Fibroblast of skin of left biceps (primary cell): Measurements from ENCODE around the gene MYCBPAP.

Source experiments
- DNase-seq, 2 experiments: peaks; one replicate each; pipeline ENCODE4 v3.0.0-alpha.2; 2013; ENCODE audit warnings: low read depth in 2 of 2

Gene MYCBPAP

DNA sequence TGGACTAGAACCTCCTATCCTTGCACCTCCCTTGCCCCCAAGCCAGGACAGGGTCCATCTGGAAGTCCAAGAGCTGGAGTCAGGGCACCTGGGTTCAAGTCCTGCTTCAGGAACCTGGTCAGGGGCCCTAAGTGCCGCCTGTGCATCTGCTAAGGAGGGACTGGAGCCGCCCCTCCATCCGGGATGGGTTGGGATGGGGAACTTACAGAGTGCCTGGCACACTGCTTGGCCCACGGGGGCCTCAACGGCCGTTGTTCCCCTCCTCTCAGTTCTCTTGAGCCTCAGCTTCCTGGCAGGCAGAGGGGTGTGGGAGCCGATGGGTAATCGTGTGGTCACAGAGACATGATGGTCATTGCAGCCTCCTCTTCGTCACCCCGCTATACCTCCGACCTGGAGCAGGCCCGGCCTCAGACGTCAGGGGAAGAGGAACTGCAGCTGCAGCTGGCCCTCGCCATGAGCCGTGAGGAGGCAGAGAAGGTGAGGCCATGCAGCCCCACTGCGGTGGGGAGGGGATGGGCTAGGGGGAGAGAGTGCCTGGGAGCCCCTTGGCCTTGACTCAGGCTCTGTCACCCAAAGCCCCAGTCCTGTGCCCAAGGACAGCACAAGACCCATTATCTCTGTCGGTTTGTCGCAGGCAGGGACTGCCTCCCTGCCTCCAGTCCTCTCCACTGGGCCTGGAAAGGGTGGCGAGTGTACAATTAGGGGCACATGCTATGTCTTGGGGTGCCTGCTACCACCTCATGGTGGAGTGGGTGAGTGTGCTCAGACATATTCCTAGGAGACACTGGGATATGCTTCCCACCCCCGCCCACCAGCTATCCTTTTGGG lies 29.7 kb downstream of the MYCBPAP start:
- no peak for DNase-seq

DNA sequence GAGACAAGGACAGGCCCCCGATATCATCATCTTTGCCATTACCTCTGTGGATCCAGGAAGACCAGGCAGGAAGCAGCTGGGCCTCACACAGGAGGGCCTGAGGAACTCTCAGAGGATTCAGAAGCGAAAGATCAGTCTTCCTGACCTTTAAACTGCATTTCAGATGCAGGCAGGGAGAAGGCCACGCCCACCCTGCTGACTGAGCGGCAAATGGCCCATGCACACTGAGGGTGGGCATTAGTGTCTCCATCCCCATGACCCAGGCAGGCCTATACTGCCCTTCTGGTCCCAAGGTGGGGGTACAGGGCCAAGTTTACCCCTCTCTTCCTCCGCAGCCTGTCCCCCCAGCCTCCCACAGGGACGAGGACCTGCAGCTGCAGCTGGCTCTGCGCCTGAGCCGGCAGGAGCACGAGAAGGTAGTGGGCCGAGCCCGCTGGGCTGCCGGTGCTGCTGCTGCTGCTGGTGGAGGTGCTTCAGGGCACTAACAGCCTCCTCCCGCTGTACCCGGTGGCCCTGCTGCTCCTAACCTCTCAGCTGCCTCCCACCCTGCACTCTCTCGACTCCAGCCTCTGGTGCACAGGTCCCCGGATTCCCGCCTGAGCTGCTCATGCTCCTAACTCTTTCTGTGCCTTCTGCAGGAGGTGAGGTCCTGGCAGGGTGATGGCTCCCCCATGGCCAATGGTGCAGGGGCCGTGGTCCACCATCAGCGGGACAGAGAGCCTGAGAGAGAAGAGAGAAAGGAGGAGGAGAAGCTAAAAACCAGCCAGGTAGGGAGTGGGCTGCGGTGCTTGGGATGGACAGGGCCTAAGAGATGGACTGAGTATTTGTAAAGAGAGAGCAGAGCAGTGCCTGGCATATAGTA lies 30.5 kb downstream of the MYCBPAP start:
- DNase-seq = no peak

GRCh38 chr17:50539762-50540559 lies 31.7 kb downstream of the MYCBPAP start:
- DNase-seq = no peak

GRCh38 chr17:50540560-50541401 lies 32.5 kb downstream of the MYCBPAP start:
- DNase-seq = no peak

DNA sequence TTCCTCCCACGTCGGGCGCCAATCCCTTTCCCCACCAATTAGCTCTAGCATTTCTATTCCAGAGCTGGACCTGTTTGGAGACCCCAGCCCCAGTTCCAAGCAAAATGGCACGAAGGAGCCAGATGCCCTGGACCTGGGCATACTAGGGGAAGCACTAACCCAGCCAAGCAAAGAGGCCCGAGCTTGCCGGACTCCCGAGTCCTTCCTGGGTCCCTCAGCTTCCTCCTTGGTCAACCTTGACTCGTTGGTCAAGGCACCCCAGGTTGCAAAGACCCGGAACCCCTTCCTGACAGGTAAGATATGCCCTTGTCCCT lies 33.1 kb downstream of the MYCBPAP start:
- DNase-seq = no peak

- DNase-seq = peak; percentile 28 to 36
These were observed 33.8 kb downstream of the MYCBPAP start for GRCh38 chr17:50541716-50542688.

DNA sequence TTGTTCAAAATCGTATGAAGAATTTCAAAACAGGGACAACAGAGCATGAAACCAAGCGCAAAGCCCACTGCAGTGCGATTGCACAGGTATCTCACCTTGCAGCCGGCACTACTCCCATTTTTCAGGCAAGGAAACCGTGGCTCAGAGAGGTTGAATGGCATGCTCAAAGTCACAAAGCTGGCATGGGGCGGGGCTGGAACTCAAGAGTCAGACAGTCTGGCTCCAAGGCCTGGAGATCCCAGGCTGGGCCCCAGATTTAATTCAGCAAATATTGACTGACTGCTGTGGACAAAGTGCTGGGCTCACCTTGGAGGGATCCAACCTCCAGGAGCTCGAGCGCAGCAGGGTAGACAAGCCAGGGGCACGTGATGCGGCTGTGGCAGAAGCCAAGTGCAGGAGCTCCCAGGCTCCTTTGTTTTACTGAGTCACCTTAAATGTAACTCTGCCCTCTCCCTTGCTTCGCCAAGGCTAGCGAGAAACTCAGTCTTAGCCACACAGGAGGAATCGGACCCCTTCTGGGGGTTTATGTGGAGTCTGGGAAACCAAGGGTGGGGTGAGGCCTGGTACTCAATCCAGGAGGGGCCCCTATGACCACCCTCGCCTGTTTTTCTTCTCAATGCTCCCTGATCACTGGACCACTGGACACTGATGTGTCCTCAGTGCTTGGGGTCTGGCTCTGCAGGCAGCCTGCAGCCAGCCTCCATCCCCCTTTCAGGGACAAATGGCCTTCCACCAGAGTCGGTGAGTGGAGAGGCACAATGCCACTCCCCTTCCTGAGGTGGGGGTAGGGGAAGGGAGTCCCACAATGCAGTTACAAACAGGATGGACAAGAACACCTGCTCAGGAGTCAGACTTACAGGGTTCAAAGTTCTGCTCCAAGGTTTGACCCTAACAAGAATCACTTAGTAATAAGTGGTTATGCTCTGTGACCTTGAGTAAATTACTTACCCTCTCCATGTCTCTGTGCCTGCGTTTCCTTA lies 34.8 kb downstream of the MYCBPAP start:
- DNase-seq = no peak

- DNase-seq = no peak
These were observed 36.3 kb downstream of the MYCBPAP start for GRCh38 chr17:50544516-50544915.

DNA sequence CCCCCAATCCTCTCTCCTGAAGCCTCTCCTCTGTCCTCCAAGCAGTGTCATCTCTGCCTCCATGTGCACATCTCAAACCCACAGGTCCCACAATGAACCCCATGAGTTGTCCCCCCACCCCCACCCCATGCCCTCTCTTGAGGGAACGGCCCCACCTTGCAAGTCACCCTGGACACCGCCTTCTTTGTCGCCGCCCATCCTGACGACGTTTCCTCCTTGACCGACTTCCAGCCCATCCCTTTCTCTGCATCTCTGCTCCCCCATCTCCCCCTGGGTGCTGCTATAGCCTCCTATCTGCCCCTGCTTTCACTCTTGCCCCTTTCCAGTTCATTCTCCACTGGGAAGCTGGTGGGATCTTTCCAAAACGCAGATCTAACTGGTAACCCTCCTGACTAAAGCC lies 37.1 kb downstream of the MYCBPAP start:
- no peak for DNase-seq

- DNase-seq = no peak
These were observed 38.4 kb downstream of the MYCBPAP start for GRCh38 chr17:50546701-50547034.

DNA sequence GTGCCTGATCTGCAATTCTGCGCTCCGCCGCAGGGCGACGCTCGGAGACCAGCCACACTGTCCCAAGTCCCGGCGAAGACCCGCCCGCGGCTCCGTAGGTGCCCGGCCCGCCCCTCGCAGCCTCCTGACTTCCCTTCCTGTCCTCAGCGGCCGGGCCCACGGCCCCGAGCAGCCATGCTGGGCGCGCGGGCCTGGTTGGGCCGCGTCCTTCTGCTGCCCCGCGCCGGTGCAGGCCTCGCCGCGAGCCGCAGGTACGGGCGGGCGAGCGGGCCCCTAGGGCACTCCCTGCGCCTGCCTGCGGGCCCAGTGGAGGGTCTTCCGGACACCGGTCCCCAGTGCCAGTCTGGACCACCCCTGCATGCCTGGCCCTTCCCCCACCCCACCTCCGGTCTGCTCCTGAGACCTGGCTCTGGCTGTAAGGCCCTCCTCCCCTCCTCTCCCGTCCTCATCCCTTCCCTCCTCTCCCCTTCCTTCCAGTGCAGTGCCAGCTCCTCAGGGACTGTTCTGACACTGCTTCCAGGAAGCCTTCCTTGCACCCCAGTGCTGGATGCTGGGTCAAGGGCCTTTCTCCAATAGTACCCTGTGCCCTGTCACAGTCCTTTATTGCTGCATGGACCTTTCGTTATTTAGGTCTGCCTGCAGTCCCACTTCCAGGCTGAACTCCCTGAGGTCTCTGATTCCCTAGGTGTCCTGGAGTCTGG lies 38.9 kb downstream of the MYCBPAP start, which contains the start of gene SPATA20:
SPATA20 (plus strand) TSS at position 140 of the 701 bp plus-strand sequence; CDS start at position 175, 35 bp downstream.
- peak; percentile 59 to 62 for DNase-seq

DNA sequence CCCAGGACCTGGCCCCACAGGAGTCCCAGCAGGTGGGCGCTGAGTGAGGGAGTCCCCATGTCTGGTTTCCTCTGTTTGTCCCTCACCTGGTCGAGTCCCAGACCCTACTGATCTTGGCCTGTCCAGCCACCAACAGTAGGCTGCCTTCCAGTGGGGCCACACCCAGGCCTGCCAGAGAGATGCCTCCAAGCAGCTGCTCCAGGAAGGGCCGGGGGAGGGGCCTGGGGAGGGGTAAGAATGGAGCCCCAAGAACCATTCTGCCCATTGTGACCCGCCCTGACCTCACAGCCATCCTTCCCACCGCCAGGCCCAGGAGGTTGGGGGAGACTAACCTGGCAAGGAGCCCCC lies 39.5 kb downstream of the MYCBPAP start:
- DNase-seq = no peak

DNA sequence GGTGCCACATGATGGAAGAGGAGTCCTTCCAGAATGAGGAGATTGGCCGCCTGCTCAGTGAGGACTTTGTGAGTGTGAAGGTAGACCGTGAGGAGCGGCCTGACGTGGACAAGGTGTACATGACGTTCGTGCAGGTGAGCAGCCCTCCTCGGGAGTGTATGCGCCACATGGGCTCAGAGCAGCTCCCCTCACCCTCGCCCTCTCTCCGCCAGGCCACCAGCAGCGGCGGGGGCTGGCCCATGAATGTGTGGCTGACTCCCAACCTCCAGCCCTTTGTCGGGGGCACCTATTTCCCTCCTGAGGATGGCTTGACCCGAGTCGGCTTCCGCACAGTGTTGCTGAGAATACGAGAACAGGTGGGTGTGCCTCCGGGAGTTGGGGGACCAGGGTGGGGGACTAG lies 40.6 kb downstream of the MYCBPAP start:
- no peak for DNase-seq

- no peak for DNase-seq
These were observed 41.2 kb downstream of the MYCBPAP start for GRCh38 chr17:50549256-50549941.

DNA sequence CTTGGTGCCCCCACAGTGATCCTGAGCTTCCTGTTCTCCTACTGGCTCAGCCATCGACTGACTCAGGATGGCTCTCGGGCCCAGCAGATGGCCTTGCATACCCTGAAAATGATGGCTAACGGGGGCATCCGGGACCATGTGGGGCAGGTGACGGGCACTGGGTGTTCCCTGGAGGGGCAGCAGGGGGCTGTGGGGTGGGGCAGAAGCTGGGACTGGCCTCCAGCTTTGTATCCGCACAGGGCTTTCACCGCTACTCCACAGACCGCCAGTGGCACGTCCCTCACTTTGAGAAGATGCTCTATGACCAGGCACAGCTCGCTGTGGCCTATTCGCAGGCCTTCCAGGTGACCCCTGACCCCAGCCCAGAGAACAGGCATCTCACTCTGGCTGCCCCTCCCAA lies 41.7 kb downstream of the MYCBPAP start:
- DNase-seq = no peak

DNA sequence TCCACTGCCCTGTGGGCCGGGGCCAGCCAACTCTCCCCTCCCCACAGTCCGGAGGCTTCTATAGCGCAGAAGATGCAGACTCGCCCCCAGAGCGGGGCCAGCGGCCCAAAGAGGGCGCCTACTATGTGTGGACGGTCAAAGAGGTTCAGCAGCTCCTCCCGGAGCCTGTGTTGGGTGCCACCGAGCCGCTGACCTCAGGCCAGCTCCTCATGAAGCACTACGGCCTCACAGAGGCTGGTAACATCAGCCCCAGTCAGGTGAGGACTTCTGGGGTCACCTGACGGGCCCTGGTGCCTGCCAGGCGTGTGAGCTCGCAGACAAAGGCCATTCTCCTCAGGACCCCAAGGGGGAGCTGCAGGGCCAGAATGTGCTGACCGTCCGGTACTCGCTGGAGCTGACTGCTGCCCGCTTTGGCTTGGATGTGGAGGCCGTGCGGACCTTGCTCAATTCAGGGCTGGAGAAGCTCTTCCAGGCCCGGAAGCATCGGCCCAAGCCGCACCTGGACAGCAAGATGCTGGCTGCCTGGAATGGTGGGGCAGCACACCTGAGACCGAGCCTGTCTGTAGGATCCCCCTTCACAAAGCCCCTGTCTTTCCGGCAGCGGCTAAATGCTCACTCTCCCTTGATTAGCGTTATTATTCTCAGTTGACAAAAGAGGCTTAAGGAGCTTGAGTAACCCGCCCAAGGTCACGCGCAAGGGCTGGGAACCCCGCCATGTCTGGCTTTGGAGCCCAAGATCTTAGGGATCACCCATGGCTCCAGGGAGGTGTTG lies 42.6 kb downstream of the MYCBPAP start:
- DNase-seq = peak; percentile 36 to 45

DNA sequence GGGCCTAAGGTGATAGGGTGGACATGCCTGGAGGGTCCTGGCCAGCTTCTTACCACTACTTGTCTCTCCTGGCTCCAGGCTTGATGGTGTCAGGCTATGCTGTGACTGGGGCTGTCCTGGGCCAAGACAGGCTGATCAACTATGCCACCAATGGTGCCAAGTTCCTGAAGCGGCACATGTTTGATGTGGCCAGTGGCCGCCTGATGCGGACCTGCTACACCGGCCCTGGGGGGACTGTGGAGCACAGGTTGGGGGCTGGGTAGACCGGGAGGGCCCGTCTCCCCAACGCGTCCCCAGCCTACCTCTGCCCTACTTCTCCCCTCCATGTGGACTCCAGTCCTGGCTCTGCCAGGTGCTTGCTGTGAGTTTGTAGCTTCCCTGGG lies 43.2 kb downstream of the MYCBPAP start:
- no peak for DNase-seq
